Keratinocyte (primary cell): Measurements from ENCODE around the gene SNX15. TPM values are rescaled to one million over a fixed set of nuclear protein-coding genes. Genes with fewer than 3 reads are reported as not detected.
A peak's percentile ranks its signal among the peaks of the same experiment; 100 is the strongest.
"Not testable (repeated sequence)": the region's sequence is repeated elsewhere in the genome, so short reads cannot be mapped to it uniquely, and the experiment has no call there.

Experiments used
- DNase-seq: peaks from one replicate; pipeline ENCODE4 v3.0.0-alpha.2; 2011; ENCODE audit warnings: low read depth, missing footprints, low spot score
- FAIRE-seq: peaks from 2 replicates; lab custom pipeline; 2011; peaks lifted over from hg19 to GRCh38; lab: Jason Lieb, UNC
- H2AFZ ChIP-seq: 2 replicates; pipeline ENCODE4 v1.6.0; 2012; ENCODE audit warnings: low read length, control low read depth, inconsistent platforms; ENCODE audit not compliant: control insufficient read depth
- H3K27ac ChIP-seq: 2 replicates; pipeline ENCODE4 v1.5.1; 2011; ENCODE audit warnings: low read length; ENCODE audit not compliant: control insufficient read depth, insufficient read depth
- H3K27me3 ChIP-seq: 3 replicates; pipeline ENCODE4 v1.6.0; 2011; ENCODE audit warnings: low read length; ENCODE audit not compliant: control insufficient read depth, insufficient read depth; ENCODE audit errors: extremely low read depth
- H3K36me3 ChIP-seq, 2 experiments: 2 replicates in 1 of 2; 3 replicates in 1 of 2; pipeline ENCODE4 v1.5.1; 2011; ENCODE audit warnings: low read length in 2 of 2, mild to moderate bottlenecking in 1 of 2; ENCODE audit not compliant: control insufficient read depth in 2 of 2, insufficient read depth in 2 of 2; ENCODE audit errors: extremely low read depth in 1 of 2
- H3K4me1 ChIP-seq: 3 replicates; pipeline ENCODE4 v1.5.1; 2011; ENCODE audit warnings: low read length; ENCODE audit not compliant: control insufficient read depth, insufficient read depth; ENCODE audit errors: extremely low read depth
- H3K4me2 ChIP-seq: 3 replicates; pipeline ENCODE4 v1.6.0; 2011; ENCODE audit warnings: low read depth, low read length; ENCODE audit not compliant: control insufficient read depth, insufficient read depth; ENCODE audit errors: extremely low read depth
- H3K4me3 ChIP-seq, 3 experiments: fragments of 200-600 bp in 1 of 3; sonication (generic) in 1 of 3; 2 replicates in 2 of 3; 3 replicates in 1 of 3; pipeline ENCODE4 v1.5.1; 2011 to 2016; ENCODE audit warnings: low read length in 3 of 3, mild to moderate bottlenecking in 3 of 3, control low read depth in 2 of 3, inconsistent platforms in 1 of 3, low read depth in 1 of 3, mixed read lengths in 1 of 3, mixed run types in 1 of 3, moderate library complexity in 1 of 3; ENCODE audit not compliant: control insufficient read depth in 2 of 3, insufficient read depth in 2 of 3; ENCODE audit errors: extremely low read depth in 1 of 3
- H3K79me2 ChIP-seq: 2 replicates; pipeline ENCODE4 v1.6.0; 2012; ENCODE audit warnings: low read length; ENCODE audit not compliant: control insufficient read depth, insufficient read depth
- H3K9ac ChIP-seq: 3 replicates; pipeline ENCODE4 v1.6.0; 2011; ENCODE audit warnings: low read length; ENCODE audit not compliant: control insufficient read depth, insufficient read depth; ENCODE audit errors: extremely low read depth
- H3K9me1 ChIP-seq: 3 replicates; pipeline ENCODE4 v1.6.0; 2011; ENCODE audit warnings: low read length; ENCODE audit not compliant: control insufficient read depth, insufficient read depth; ENCODE audit errors: extremely low read depth
- H3K9me3 ChIP-seq: 2 replicates; pipeline ENCODE4 v1.5.1; 2012; ENCODE audit warnings: low read depth, low read length; ENCODE audit not compliant: control insufficient read depth
- H4K20me1 ChIP-seq: 3 replicates; pipeline ENCODE4 v1.6.0; 2011; ENCODE audit warnings: low read length; ENCODE audit not compliant: control insufficient read depth, insufficient read depth; ENCODE audit errors: extremely low read depth
- EZH2 ChIP-seq: IDR thresholded peaks from one replicate; pipeline ENCODE4 v1.6.1; 2012; ENCODE audit warnings: inconsistent platforms, mild to moderate bottlenecking, low read length, moderate library complexity
- dilution Hi-C: fragments of 300-500 bp; cut with MboI; formaldehyde crosslinking; loops from one replicate; pipeline ENCODE4 v1.7.0; 2020; ENCODE audit warnings: low sequenced_read_pairs; ENCODE audit not compliant: extremely low pct_ligation_motif_present
- polyA minus RNA-seq, 3 experiments: library from RNA; depleted of rRNA, polyadenylated mRNA; stranded (reverse); fragments of >200 nt; gene quantifications; 1 replicate in 1 of 3; 2 replicates in 1 of 3; 3 replicates in 1 of 3; pipeline ENCODE4 v1.2.3, GENCODE V29; 2011
- polyA plus RNA-seq, 5 experiments: library from polyadenylated mRNA; depleted of rRNA in 3 of 5; stranded (reverse) in 3 of 5; stranded (forward) in 1 of 5; unstranded in 1 of 5; fragments of >200 nt; gene quantifications; 1 replicate in 1 of 5; 2 replicates in 3 of 5; 3 replicates in 1 of 5; pipeline versions ENCODE4 v1.2.1 to v1.2.3, GENCODE V29; 2011 to 2012; ENCODE audit warnings: missing spikeins in 2 of 5, low read depth in 1 of 5, low replicate concordance in 1 of 5
- TF ChIP-seq, protein P1 (sequence below), 3 experiments: IDR thresholded peaks in 1 of 3; conservative IDR thresholded peaks in 1 of 3; optimal IDR thresholded peaks in 1 of 3; 2 replicates in 2 of 3; 3 replicates in 1 of 3; pipeline versions ENCODE3 to v1.5.1; 2011; ENCODE audit warnings: low read length in 3 of 3, mild to moderate bottlenecking in 3 of 3, moderate library complexity in 2 of 3, control low read depth in 1 of 3, inconsistent platforms in 1 of 3; ENCODE audit not compliant: insufficient read depth in 2 of 3; ENCODE audit errors: extremely low read depth in 1 of 3

SNX15 gene, protein sequence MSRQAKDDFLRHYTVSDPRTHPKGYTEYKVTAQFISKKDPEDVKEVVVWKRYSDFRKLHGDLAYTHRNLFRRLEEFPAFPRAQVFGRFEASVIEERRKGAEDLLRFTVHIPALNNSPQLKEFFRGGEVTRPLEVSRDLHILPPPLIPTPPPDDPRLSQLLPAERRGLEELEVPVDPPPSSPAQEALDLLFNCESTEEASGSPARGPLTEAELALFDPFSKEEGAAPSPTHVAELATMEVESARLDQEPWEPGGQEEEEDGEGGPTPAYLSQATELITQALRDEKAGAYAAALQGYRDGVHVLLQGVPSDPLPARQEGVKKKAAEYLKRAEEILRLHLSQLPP
- polyA plus RNA-seq = 1.8 to 11.2 TPM (median 8.3 TPM) in 3 replicates
- 1.0 TPM for polyA plus RNA-seq (2011; ENCODE audit: low read depth)
- polyA plus RNA-seq (2011; cell fraction: cytosol; rRNA removed) = 7.2 and 9.8 TPM in 2 replicates
- polyA plus RNA-seq (2011; cell fraction: nucleus; rRNA removed) = 6.2 and 9.9 TPM in 2 replicates
- 8.9 and 13.0 TPM in 2 replicates for polyA plus RNA-seq (2012; ENCODE audit: low replicate concordance)
- polyA minus RNA-seq = 3.9 to 8.8 TPM (median 5.0 TPM) in 3 replicates
- polyA minus RNA-seq (2011; cell fraction: cytosol; rRNA and poly(A)+ RNA removed) = 6.1 TPM
- 1.5 and 4.3 TPM in 2 replicates for polyA minus RNA-seq (2011; cell fraction: nucleus; rRNA and poly(A)+ RNA removed)

DNA sequence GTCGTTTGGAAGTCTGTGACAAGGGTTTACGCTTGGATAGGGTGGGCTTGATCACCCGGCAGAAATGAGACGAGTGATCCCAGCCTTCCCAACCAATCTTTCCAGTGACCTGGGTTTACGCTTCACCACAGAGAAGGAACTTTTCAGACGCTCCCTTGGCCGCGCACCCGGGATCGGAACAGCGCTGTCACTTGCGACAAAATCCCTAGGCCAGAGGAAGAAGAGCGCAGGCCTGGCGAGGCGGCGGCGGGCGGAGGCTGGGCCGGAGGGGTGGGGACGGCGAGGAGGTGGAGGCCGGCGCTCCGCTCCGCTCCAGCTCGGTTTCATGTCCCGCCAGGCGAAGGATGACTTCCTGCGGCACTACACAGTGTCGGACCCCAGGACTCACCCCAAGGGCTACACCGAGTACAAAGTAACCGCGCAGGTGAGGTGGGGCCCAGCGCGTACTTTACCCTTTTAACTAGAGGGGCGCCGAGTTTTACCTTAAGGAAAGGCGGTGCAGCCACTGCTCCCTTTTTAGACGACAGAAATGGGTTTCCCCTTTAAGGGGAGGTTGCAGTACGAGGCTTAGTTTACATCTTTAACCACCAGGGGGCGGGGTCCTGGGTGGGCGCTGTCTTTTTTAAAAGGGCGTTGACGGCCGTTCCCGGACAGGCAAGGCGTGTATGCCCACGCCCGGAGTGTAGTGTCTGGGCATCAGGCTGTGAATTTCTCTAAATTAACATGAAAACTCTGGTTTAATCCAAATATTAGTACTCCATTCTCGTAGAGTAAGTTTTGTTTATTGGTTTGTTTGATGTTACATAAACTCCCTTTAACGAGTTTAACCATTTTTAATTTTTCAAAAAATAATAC is at the start of gene SNX15:
Gene SNX15, plus strand, starts transcription at position 227 of the 855 bp plus-strand sequence. Its CDS starts 99 bp downstream, at position 326.
- no peak for FAIRE-seq
- dilution Hi-C loops = no loop called here
- H3K9me1 ChIP-seq = no peaks in the 10 kb centered on the region

DNA sequence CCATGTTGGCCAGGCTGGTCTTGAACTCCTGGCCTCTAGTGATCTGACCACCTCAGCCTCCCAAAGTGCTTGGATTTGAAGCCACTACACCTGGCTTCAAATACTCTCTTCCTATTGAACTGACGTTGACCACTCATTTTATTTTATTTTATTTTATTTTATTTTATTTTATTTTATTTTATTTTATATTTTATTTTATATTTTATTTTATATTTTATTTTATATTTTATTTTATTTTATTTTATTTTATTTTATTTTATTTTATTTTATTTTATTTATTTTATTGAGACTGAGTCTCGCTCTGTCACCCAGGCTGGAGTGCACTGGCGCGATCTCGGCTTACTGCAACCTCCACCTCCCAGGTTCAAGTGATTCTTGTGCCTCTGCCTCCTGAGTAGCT is 43.9 kb upstream of the SNX15 start:
- H2AFZ ChIP-seq, H3K9me1 ChIP-seq, H3K4me1 ChIP-seq, H3K27me3 ChIP-seq, H3K9ac ChIP-seq, H3K4me3 ChIP-seq, H3K79me2 ChIP-seq, H3K27ac ChIP-seq, H3K9me3 ChIP-seq, H3K36me3 ChIP-seq, H4K20me1 ChIP-seq, dilution Hi-C loops, FAIRE-seq, DNase-seq, H3K4me2 ChIP-seq: not testable (repeated sequence)

More for the DNA sequence above, at the start of gene SNX15:
- TF ChIP-seq, protein P1, sequence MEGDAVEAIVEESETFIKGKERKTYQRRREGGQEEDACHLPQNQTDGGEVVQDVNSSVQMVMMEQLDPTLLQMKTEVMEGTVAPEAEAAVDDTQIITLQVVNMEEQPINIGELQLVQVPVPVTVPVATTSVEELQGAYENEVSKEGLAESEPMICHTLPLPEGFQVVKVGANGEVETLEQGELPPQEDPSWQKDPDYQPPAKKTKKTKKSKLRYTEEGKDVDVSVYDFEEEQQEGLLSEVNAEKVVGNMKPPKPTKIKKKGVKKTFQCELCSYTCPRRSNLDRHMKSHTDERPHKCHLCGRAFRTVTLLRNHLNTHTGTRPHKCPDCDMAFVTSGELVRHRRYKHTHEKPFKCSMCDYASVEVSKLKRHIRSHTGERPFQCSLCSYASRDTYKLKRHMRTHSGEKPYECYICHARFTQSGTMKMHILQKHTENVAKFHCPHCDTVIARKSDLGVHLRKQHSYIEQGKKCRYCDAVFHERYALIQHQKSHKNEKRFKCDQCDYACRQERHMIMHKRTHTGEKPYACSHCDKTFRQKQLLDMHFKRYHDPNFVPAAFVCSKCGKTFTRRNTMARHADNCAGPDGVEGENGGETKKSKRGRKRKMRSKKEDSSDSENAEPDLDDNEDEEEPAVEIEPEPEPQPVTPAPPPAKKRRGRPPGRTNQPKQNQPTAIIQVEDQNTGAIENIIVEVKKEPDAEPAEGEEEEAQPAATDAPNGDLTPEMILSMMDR (optimal IDR thresholded peaks at IDR 0.05 in 1 of 3, IDR thresholded peaks at IDR 0.05 in 1 of 3, conservative IDR thresholded peaks at IDR 0.05 in 1 of 3; ENCODE audit: extremely low read depth in 1 of 3, insufficient read depth in 2 of 3, low read length in 3 of 3) = peak; percentile 25 to 71 (median 35)
- no peak for TF ChIP-seq EZH2
- Histone ChIP-seq H3K4me3 (peak within 1 kb of the TSS; percentile 60 to 80 (median 80)), H3K4me2 (peak within 1 kb of the TSS; percentile 99), H4K20me1 (no peaks in the 10 kb centered on the region), H2AFZ (peak within 1 kb of the TSS; percentile 93), H3K36me3 (peaks cover 0 to 4% of the 10 kb centered on the region in 2 experiments), H3K9ac (peak within 1 kb of the TSS; percentile 78), H3K27ac (peak within 1 kb of the TSS; percentile 67), H3K27me3 (no peaks in the 10 kb centered on the region), H3K79me2 (no peaks in the 10 kb centered on the region), H3K9me3 (no peaks in the 10 kb centered on the region), H3K4me1 (peaks cover 14% of the 10 kb centered on the region)
- peak; percentile 62 for DNase-seq
